Measurements from ENCODE around the gene SMIM11. TPM values are rescaled to one million over a fixed set of nuclear protein-coding genes. Genes with fewer than 3 reads are reported as not detected.
A peak's percentile ranks its signal among the peaks of the same experiment; 100 is the strongest.

Gene SMIM11
- total and polyA plus RNA-seq, 10 of the 15 experiments (the other 5 are each of a cell fraction or from before 2014, with no cell fraction given) = 4.8 to 43.1 (median 16.0) TPM

- intact Hi-C loops (cut with micrococcal nuclease; ENCODE audit: unreplicated experiment) = no loop called here
- WGBS (ENCODE audit: insufficient coverage, insufficient replicate concordance, low lambda C conversion rate, missing lambda C conversion rate) = 28% methylated on average over 3 of the region's 3 CpGs
- no peaks in the 10 kb centered on the region for H3K36me3 ChIP-seq (ENCODE audit: control insufficient read depth in 2 of 2, insufficient read depth in 2 of 2, low read length in 1 of 2)
- TF ChIP-seq SREBF2 (IDR thresholded peaks at IDR 0.05; ENCODE audit: low read length) (no peak), SMAD1 (IDR thresholded peaks at IDR 0.05; ENCODE audit: low read depth, partially characterized antibody) (no peak), MXI1 (IDR thresholded peaks at IDR 0.05; ENCODE audit: low read depth, low read length) (no peak), SKIL (IDR thresholded peaks at IDR 0.05; ENCODE audit: low read depth, poor library complexity, severe bottlenecking) (no peak), MYC (IDR thresholded peaks at IDR 0.05; ENCODE audit: insufficient read depth, insufficient read length, insufficient replicate concordance, low read length, severe bottlenecking) (no peak), BRCA1 (IDR thresholded peaks at IDR 0.05; ENCODE audit: low read depth, low read length) (no peak), SUPT20H (IDR thresholded peaks at IDR 0.05; ENCODE audit: borderline replicate concordance, control insufficient read depth, low read depth, low read length) (no peak), CHD4 (IDR thresholded peaks at IDR 0.05) (no peak), POLR2AphosphoS2 (IDR thresholded peaks at IDR 0.05; ENCODE audit: low read depth, low read length) (no peak), ZZZ3 (IDR thresholded peaks at IDR 0.05; ENCODE audit: control insufficient read depth, insufficient read length, low read depth) (no peak)
- TF ChIP-seq, protein P1, sequence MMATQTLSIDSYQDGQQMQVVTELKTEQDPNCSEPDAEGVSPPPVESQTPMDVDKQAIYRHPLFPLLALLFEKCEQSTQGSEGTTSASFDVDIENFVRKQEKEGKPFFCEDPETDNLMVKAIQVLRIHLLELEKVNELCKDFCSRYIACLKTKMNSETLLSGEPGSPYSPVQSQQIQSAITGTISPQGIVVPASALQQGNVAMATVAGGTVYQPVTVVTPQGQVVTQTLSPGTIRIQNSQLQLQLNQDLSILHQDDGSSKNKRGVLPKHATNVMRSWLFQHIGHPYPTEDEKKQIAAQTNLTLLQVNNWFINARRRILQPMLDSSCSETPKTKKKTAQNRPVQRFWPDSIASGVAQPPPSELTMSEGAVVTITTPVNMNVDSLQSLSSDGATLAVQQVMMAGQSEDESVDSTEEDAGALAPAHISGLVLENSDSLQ (IDR thresholded peaks at IDR 0.05) = no peak
- TF ChIP-seq, protein P2, sequence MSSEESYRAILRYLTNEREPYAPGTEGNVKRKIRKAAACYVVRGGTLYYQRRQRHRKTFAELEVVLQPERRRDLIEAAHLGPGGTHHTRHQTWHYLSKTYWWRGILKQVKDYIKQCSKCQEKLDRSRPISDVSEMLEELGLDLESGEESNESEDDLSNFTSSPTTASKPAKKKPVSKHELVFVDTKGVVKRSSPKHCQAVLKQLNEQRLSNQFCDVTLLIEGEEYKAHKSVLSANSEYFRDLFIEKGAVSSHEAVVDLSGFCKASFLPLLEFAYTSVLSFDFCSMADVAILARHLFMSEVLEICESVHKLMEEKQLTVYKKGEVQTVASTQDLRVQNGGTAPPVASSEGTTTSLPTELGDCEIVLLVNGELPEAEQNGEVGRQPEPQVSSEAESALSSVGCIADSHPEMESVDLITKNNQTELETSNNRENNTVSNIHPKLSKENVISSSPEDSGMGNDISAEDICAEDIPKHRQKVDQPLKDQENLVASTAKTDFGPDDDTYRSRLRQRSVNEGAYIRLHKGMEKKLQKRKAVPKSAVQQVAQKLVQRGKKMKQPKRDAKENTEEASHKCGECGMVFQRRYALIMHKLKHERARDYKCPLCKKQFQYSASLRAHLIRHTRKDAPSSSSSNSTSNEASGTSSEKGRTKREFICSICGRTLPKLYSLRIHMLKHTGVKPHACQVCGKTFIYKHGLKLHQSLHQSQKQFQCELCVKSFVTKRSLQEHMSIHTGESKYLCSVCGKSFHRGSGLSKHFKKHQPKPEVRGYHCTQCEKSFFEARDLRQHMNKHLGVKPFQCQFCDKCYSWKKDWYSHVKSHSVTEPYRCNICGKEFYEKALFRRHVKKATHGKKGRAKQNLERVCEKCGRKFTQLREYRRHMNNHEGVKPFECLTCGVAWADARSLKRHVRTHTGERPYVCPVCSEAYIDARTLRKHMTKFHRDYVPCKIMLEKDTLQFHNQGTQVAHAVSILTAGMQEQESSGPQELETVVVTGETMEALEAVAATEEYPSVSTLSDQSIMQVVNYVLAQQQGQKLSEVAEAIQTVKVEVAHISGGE (CRISPR knock-in tag; IDR thresholded peaks at IDR 0.05) = no peak
- TF ChIP-seq, protein P3, sequence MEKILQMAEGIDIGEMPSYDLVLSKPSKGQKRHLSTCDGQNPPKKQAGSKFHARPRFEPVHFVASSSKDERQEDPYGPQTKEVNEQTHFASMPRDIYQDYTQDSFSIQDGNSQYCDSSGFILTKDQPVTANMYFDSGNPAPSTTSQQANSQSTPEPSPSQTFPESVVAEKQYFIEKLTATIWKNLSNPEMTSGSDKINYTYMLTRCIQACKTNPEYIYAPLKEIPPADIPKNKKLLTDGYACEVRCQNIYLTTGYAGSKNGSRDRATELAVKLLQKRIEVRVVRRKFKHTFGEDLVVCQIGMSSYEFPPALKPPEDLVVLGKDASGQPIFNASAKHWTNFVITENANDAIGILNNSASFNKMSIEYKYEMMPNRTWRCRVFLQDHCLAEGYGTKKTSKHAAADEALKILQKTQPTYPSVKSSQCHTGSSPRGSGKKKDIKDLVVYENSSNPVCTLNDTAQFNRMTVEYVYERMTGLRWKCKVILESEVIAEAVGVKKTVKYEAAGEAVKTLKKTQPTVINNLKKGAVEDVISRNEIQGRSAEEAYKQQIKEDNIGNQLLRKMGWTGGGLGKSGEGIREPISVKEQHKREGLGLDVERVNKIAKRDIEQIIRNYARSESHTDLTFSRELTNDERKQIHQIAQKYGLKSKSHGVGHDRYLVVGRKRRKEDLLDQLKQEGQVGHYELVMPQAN (conservative IDR thresholded peaks at IDR 0.05) = no peak
- H3K4me3 ChIP-seq = no peak overlapping the region
- no peaks in the 10 kb centered on the region for H3K9me3 ChIP-seq (replicated peaks; ENCODE audit: control insufficient read depth, insufficient read depth, low read length)
- no TSS peak for BruUV-seq (replicated peaks)
- H3K27me3 ChIP-seq (replicated peaks in 1 of 2; ENCODE audit: control insufficient read depth in 2 of 2, insufficient read depth in 2 of 2, low read length in 1 of 2) = peaks cover 0 to 3% of the 10 kb centered on the region in 2 experiments; a peak in 1 of 4 replicates
- H3K4me1 ChIP-seq (ENCODE audit: control insufficient read depth, insufficient read depth, low read length) = no peaks in the 10 kb centered on the region
- H2AFZ ChIP-seq (ENCODE audit: control insufficient read depth, low read depth, low read length) = peak overlapping the region; percentile 77
- ChIA-PET RAD21 (ENCODE audit: unreplicated experiment) (interaction anchor here (1.0 to 1.9 kb wide), 2 partner anchors 270 to 438 kb away, joined by 3 to 11 read pairs; no protein-coding TSS in a partner anchor), POLR2A (no interaction called here), SMC1A (ENCODE audit: uncharacterized antibody, unreplicated experiment) (interaction anchor here (0.6 to 1.9 kb wide), 6 partner anchors 8 to 439 kb away, joined by 3 to 6 read pairs (median 5); no protein-coding TSS in a partner anchor), CTCF (interaction anchor here (0.5 to 4.1 kb wide), 16 partner anchors 11 to 1691 kb away, joined by 3 to 25 read pairs (median 4); no protein-coding TSS in a partner anchor)
- H3K27ac ChIP-seq (ENCODE audit: control insufficient read depth, insufficient read depth) = no peak overlapping the region
- no peaks in the 10 kb centered on the region for H3K79me2 ChIP-seq (ENCODE audit: control insufficient read depth, insufficient read depth, low read length)
- DNase-seq (ENCODE audit: low read depth, low spot score) = no peak
- no peaks in the 10 kb centered on the region for H4K20me1 ChIP-seq (ENCODE audit: control insufficient read depth, insufficient read depth)
- FAIRE-seq = no peak
- in situ Hi-C loops (cut with MboI) = no loop called here
- H3K4me2 ChIP-seq (ENCODE audit: control insufficient read depth, insufficient read depth) = peak overlapping the region; percentile 73; the same call in 1 of the 2 replicates
- no peak overlapping the region for H3K9ac ChIP-seq (ENCODE audit: control insufficient read depth, insufficient read depth, low read length)
- peak; percentile 24; the same call in 2 of the 3 replicates for ATAC-seq
These were observed 13.2 kb upstream of the SMIM11 start for GRCh38 chr21:34362136-34362444.
